Stimulated activated CD4-positive, alpha-beta T cell treated with anti-CD3 and anti-CD28 coated beads, Interleukin-4, amount 100 ng/mL, for 1 hour (primary cell): Measurements from ENCODE around the gene CEP170.

Experiments
- DNase-seq: peaks from one replicate; pipeline ENCODE4 v3.0.0-alpha.2; 2020

CEP170 gene

GRCh38 chr1:243267914-243268653 lies 13.0 kb upstream of the CEP170 start:
- no peak for DNase-seq

GRCh38 chr1:243267471-243267880 lies 12.4 kb upstream of the CEP170 start:
- no peak for DNase-seq

DNA sequence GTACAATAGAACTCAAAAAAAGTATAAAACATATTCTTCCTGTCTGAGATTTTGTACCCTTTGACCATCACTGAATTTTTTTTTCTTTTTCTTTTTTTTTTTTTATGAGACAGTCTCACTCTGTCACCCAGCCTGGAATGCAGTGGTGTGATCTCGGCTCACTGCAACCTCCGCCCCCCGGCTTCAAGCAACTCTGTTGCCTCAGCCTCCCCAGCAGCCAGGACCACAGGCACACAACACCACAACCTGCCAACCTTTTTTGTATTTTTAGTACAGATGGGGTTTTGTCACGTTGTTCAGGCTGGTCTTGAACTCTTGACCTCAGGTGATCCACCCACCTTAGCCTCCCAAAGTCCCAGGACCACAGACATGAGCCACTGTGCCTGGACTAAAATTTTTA lies 11.2 kb upstream of the CEP170 start:
- no peak for DNase-seq

DNA sequence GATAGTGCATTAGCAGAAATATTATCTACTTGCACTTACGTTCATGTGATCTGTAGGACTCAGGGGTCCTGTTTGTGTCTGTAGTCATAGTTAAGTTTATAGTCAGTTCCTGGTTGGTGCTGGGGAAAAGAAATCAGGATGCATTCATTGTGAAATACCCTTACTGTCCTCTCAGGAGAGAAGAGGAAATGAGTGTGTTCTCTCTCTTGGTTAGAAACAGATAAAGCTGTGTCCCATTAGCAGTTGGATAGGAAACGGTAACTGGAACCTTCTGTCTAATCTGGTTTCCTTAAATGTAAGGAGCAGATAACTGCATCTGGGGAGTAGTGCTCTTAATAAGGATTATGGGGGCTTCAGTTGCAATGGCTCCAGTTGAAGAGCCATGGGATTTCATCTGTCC lies 9.6 kb upstream of the CEP170 start:
- DNase-seq: no peak

DNA sequence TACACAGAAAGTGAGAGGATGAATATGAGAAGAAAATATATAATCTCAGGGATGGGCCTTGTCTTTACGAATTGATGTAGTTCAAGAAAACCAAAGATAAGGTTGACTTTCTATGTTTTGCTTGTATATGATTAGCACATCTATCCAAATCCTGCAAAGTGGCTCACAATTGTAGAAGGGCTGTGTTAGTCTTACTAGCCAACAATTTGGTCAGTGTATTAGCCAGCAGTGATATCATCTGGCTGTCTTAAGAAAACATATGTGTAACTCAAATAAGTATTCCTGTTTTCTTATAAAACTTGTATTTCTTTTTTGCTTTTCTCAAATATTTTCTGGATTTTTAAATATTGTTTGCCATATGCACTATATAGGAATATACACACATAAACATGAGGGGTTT lies 6.3 kb upstream of the CEP170 start:
- DNase-seq: no peak

GRCh38 chr1:243260221-243260880 lies 5.3 kb upstream of the CEP170 start:
- DNase-seq: no peak

DNA sequence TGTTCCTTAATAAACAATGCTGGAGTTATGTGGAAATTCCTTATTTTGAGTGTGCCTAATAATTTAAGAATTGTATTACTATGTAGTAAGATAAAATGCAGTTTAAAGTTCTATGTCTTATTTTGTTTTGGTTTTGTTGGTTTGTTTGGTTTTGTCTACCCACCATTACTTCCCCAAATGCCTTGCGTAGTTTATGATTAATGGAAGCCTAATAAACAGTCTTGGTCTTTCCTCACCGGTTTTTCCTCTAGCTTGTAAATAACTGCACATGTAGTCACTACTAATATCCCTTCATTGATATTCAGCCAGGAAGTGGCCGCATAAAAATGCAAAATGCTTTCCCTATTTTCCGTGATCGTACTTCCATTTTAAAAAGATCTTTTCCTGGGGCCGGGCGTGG lies 3.6 kb upstream of the CEP170 start:
- no peak for DNase-seq

GRCh38 chr1:243257189-243257588 lies 2.1 kb upstream of the CEP170 start:
- DNase-seq: no peak

GRCh38 chr1:243256590-243256989 lies 1.5 kb upstream of the CEP170 start:
- no peak for DNase-seq

GRCh38 chr1:243255791-243256512 lies 871 bp upstream of the CEP170 start, which contains the start of gene SDCCAG8:
Gene SDCCAG8, plus strand, starts transcription at chr1:243256041. Its CDS starts 133 bp downstream, at chr1:243256174.
- DNase-seq: peak; percentile 91

DNA sequence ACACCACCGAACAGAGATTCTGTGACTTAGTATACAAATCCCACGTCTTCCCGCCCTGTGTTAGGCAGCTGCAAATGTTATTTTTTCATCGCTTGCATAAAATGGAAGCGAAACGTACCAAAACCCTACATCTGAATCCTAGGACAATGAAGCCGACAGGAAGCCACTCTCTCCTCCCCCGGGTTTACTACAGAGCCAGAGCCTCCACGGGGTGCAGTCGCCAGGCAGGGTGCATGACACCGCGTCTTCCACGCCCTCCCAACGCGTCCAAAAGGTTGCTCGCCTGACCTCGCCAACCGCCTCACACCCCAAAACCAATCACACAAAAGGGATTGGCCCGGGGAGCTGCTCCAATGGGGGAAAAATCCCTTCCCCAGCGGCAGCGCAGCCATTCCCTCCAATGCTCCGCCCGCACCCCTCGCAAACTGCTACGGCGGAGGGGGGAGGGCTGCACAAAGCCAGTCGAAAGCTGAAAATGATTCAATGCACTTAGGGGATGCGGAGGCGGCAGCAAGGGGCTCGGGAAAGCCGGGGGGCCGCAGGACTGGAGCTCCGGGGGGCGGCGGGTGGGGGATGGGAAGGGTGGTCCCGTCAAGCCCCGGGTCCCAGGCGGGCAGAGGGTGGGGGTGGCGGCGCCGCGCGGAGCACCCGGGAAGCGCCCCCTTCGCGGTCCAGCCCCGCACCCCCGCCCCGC lies 701 bp downstream of the CEP170 start:
- peak; percentile 66 for DNase-seq

DNA sequence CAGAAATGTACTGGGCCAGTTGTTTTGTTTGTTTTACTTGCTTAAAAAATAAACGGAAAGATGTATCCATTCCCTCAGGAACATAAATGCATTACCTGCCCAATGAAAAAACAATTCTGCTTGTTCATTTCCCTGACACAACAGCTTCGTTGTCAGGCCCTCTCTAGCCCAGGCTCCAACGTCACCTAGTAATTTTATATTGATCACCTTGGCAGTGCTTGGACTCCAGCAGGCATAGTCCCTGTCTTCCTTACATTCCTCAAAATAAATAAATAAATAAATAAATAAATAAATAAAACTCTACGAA lies 1.2 kb downstream of the CEP170 start:
- DNase-seq: no peak

DNA sequence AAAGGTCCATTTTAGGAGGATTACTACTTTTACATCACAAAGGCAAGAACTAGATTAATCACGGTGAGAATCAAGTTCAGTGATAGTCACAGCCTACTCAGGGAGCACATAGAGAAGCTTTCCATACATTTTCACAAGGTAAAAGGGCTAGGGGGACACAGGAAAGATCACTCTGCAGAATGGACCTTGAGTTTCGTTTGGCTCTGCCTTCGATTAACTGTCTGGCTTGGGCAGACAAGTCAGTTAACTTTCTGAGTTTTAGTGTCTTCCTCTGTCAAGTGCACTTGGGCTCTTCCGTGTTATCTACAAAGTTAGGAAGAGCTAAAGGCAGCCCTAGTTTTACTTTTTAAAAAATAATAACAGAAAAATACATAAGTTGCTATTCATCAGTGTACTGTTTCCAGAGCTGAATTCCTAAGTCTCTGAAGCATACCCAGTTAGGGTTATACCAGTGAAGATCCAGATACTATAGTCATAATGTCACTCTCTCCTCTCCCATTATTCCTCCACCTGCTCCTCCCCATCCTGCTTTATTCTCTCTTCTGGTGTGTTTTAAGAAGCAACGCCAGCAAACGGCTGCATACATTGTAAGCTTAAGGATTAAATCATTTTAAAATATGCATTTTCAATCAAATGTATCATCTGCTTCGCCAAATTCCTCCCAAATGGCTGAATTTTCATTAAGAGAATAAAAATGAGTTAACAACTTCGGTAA lies 1.7 kb downstream of the CEP170 start:
- no peak for DNase-seq

GRCh38 chr1:243251539-243251938 lies 3.5 kb downstream of the CEP170 start:
- no peak for DNase-seq

DNA sequence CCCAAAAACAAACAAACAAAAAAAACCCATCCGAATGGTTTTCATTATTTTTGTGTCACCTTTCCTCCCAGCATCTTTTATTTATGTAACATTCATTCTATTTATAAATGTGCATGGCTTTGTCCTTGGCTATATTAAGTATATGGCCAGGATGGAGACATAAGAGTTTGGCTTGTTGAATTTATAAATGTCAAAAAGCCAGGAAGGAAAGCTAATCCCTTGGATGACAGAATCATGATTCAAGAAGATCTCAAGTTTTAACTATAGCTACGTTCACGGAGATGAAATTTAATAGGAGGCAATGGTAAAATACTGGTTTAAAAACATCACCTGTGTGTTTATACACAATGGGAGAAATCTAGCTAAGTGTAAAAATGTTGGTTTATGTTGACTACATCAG lies 5.0 kb downstream of the CEP170 start:
- DNase-seq: no peak

DNA sequence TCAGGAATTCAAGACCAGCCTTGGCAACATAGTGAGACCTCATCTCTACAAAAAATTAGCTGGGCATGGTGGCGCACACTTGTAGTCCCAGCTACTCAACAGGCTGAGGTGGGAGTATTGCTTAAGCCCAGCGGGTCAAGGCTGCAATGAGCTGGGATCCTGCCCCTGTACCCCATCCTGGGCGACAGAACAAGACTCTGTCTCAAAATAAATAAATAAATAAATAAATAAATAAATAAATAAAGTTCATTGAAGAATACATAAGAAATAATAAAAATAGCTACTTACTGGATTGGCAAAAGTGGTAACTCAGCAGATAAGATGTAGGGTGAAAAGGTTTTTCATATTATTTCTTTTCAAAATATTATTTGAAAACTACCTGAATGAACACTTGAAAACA lies 5.9 kb downstream of the CEP170 start:
- DNase-seq: no peak

DNA sequence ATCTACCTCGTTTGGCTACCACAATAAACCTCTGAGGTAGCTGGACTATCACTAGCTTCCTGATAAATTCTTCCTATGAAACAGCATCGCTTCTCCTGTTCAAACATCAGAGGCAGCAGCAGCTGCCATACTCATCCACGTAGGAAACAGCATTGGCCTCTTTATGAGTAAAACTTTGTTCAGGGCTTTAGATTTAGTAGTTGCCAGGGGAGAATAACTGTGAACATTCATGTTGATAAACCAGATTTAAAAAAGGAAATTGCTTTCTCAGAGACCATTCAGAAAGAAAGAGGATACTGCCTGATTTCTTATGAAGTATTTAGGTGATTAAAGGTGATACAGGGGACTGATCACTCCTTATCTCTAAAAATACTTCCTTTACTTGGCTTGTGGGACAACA lies 7.2 kb downstream of the CEP170 start:
- no peak for DNase-seq

DNA sequence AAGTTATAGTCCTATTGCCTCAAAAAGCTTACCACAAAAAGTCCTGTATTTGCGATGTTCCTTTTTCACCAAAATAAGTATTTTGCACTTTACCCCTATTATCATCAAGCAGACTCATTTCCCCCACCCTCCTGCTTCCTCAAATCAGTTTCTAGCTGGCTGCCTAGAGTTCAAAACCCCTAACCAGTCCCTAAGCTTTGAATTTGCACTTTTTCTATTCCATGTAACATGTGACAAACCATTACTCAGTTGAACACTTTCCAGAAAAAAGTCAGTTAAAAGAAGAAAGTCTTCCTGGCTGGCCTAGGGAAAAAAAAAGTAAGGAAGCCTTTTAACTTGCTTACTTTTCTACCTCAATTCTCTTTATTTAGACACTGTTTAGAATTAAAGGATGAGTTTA lies 8.2 kb downstream of the CEP170 start:
- DNase-seq: no peak

DNA sequence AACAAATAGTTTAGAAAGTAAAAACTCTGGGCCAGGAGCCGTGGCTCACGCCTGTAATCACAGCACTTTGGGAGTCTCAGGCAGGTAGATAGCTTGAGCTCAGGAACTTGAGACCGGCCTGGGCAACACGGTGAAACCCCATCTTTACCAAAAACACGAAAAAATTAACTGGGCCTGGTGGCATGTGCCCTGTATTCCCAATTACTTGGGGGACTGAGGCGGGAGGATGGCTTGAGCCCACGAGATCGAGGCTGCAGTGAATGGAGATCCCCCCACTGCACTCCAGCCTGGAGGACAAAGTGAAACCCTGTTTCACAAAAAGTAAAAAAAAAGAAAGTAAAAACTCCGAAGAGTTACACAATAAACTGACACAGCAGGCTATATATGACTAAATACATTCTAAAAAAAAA lies 10.6 kb downstream of the CEP170 start:
- DNase-seq: no peak

- DNase-seq: no peak
These were observed 18.4 kb downstream of the CEP170 start for GRCh38 chr1:243236604-243237252.

DNA sequence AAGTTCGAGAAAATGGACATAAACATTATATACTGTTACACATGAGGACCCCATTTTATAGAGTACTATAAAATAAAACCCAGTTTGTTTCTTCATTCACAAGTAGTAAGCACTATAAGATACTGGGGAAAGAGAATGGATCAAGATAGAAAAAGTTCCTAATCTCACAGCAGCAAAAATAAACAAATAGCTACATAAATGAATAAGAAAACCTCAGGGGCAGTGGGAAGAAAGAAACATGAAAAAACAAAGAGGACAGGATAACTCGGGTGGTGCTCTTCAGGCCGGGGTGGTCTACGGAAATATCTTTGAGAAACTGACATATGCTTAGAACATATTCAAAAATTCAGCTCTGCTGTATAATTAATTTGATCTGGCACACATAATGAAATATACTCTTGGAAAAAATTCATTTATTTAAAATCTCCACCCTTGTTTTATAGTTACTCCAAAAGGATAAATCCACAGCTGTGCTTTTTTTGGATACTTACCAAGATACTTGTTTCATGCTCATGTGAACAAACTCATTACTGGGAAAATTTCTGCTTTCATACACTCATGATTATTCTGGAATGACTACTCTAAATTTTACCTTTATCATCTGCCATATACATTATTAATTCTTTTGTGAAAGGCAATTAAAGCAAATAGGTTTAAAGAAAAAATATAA lies 20.0 kb downstream of the CEP170 start:
- DNase-seq: no peak

- DNase-seq: no peak
These were observed 21.2 kb downstream of the CEP170 start for GRCh38 chr1:243233908-243234307.
